ENCODE data around the gene MYLK3.

MYLK3 gene

GRCh38 chr16:46757339-46758050 is 9.4 kb upstream of the MYLK3 start:
- DNase-seq = peak; percentile 85

DNA sequence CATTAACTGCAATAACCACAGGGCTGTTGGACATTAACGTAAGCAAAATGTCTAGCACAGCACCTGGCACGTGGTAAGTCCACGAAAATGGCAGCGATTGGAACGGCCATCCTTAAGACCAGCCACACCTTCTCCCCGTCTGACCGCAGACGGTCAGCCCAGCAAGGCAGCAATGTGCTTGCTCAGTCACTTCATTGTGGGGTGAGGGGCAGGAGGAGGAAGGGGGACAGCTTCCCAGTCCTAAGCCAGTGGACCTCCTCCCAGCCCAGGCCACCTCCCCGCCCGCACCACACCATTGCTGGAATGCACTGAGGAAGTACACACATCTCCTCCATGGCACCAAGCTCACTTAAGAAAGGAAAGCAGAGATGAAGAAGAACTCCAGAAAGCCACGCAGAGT is 8.6 kb upstream of the MYLK3 start:
- no peak for DNase-seq

- DNase-seq = no peak
Measured at GRCh38 chr16:46753015-46753414, 4.9 kb upstream of the MYLK3 start.

- DNase-seq = no peak
Measured at GRCh38 chr16:46751381-46751780, 3.2 kb upstream of the MYLK3 start.

- DNase-seq = peak; percentile 64
Measured at GRCh38 chr16:46748775-46749705, 896 bp upstream of the MYLK3 start.

DNA sequence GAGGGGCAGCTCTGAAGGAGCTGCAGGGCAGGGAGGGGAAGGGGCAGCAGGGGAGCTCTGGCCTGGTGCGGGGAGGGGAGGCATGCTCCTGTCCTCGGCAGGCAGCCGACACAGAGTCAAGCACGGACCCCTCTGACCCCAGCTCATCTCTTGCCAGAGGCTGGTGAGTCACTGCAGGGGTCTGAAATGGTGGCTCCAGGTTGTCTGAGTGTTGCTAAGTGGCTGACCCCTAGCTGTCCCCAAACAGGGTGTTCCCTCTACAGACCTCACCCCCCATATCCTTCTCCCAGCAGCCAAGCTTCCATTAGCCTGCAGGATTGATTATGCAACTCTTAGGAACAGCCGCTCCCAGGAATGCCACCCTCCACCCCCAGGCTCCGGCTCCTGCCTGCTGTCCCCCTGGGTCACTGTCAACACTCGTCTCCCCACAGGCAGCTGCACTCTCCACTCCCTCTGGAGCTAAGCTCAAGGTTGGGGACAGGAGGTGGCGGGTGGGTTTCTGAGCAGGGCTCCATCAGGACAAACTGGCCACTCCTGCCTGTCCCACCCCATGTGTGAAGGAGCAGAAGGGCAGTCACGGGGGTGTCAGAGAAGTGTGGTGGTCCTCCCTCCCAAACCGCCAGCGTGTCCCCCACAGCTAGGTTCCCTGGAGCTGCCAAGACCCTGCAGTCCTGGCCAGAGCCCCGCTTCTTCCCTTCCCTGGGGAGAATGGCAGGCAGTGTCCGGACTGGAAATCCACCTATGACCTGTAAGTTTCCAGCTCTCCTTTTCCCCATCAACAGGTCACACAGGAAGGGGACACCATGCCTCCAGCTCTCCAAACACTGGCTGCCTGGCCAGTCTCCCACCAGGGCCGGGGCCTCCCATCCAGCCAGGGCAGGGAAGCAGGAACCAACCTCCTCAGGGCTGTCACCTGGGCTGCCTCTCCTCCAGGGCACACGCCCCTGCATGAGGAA is 1.0 kb downstream of the MYLK3 start:
- no peak for DNase-seq

- peak; percentile 11 for DNase-seq
Measured at GRCh38 chr16:46745617-46746016, 2.5 kb downstream of the MYLK3 start.

DNA sequence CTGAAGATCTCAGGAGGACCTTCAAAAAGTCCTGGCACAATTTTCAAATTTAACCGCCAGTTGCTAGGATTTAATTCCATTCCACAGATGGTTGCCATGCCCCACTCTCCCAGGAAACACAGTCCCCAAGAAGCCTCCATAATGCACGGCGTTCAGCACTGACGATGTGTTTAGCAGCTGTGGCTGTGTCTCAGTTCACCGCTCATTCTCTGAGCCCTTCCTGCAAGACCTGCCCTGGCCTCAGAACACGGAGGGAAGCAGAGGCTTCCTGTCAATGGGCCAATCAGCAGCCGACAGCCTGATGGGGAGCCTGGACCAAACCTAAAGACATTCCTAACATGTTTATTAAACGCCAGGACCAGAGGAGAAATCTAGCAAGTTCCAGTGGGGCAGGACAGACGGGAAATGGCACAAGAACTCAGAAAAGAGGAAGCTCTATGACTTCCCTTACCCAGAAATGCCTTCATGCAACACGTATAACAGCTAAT is 4.9 kb downstream of the MYLK3 start:
- DNase-seq = peak; percentile 62

- no peak for DNase-seq
Measured at GRCh38 chr16:46739934-46740333, 8.2 kb downstream of the MYLK3 start.

- DNase-seq = no peak
Measured at GRCh38 chr16:46737621-46738214, 10.4 kb downstream of the MYLK3 start.

GRCh38 chr16:46736695-46737094 is 11.4 kb downstream of the MYLK3 start:
- no peak for DNase-seq

GRCh38 chr16:46733319-46733830 is 14.8 kb downstream of the MYLK3 start:
- DNase-seq = no peak

DNA sequence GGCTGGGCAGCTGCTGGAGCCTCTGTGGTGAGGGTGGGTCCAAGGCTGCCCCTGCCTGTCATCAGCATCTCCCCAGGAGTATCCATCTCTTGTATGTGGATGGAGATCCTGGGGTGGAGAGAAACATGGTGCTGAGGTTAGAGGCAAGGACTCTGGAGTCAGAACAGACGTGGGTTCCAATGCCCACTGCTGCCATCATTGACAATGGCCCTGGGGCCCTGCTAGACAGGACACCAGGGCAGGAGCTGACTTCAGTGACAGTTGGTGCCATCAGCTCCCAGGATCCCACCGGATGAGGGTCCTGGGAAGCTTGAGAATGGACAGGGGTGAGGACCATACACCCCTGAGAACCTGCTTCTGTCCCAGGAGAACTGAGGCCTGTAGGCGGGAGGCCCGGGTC is 15.6 kb downstream of the MYLK3 start:
- no peak for DNase-seq

- DNase-seq = no peak
Measured at GRCh38 chr16:46731691-46732555, 16.2 kb downstream of the MYLK3 start.

GRCh38 chr16:46730801-46731690 is 17.1 kb downstream of the MYLK3 start:
- no peak for DNase-seq

DNA sequence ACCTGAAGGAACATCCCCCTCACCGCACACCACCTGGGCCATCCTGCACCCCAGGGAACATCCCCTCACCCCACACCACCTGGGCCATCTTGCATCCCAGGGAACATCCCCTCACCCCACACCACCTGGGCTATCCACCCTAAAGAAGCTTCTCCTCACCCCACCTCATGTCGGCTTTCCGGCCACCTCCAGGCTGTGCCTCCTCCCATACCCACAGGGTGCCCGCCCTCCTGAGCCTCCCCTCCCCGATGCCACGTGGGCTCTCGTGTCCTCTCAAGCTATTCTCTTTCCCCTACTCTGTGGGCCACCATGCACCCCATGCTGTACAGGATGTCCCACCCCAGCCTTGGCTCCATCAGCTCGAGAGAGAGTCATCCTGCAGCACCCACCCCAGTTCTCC is 18.0 kb downstream of the MYLK3 start:
- DNase-seq = no peak

DNA sequence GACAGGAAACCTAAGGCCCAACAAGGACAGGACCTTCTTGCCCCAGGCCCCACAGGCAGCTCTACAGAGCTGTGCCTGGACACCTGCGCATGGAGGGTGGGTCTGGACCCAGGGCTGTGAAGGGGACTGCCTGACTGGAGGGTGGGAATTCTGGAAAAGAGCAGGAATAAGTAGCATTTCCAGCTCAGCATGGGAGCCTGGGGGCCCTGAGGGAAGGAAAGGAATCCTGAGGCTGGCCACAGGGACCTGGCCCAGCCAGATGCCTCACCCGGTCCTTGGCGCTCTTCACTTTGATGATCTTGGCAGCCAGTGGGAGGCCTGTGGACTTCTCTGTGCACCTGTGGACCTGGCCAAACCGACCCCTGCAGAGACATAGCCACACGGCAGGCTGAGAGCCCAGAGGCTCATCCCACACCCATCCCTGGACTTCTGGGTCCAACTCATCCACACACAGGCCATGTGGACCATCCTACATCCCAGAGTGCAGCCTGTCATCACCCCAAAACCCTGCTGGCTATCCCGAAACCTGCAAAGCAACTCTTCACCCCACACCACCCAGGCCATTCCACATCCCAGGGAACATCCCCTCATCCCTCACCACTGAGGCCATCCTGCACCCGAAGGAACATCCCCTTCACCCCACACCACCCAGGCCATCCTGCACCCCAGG is 18.7 kb downstream of the MYLK3 start:
- no peak for DNase-seq

DNA sequence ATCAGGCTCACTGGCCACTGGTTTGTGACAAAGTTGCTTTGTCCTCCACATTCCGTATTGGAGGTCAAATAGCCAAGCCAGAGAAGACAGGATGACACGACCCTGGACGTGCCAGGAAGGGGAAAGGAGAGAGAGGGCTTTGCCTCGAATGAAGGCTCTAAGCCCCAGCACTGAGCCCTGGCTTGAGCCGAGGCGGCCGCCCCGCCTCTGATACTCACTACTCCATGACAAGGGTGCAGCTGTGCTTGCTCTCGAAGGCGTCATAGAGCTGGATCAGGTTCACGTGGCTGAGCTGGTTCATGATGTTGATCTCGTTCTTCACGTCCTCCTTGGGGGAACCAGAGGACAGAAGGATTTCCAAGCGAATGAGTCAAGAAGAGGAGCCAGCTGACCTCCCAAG is 19.3 kb downstream of the MYLK3 start:
- DNase-seq = no peak

GRCh38 chr16:46727630-46728029 is 20.5 kb downstream of the MYLK3 start:
- no peak for DNase-seq

GRCh38 chr16:46727184-46727583 is 21.0 kb downstream of the MYLK3 start:
- DNase-seq = no peak

All from NCI-H510A treated with DMSO at 0.1 percent for 48 hours (cell line).